Mucosa of descending colon (tissue), 3 donors: Measurements from ENCODE around the gene AAMP. TPM values are rescaled to one million over a fixed set of nuclear protein-coding genes. Genes with fewer than 3 reads are reported as not detected.

Experiments used
- ATAC-seq: fragments of 200-7000 bp; cut with Tn5 transposase; one replicate; pipeline ENCODE4 v1.9.1; 2020; ENCODE audit warnings: mild to moderate bottlenecking, moderate library complexity
- DNase-seq, 3 donors: peaks; one replicate each; pipeline ENCODE4 v3.0.0-alpha.2; 2020
- H3K36me3 ChIP-seq: fragments of 200-600 bp; one replicate; pipeline ENCODE4 v1.8.0; 2021; ENCODE audit warnings: low read depth, mild to moderate bottlenecking
- H3K4me1 ChIP-seq: fragments of 200-600 bp; one replicate; pipeline ENCODE4 v1.8.0; 2021; ENCODE audit warnings: low read depth, mild to moderate bottlenecking
- H3K4me3 ChIP-seq: fragments of 200-600 bp; one replicate; pipeline ENCODE4 v1.8.0; 2021; ENCODE audit warnings: mild to moderate bottlenecking
- H3K9me3 ChIP-seq: fragments of 200-600 bp; one replicate; pipeline ENCODE4 v1.8.0; 2021; ENCODE audit warnings: mild to moderate bottlenecking
- intact Hi-C, 2 donors: fragments of 100-400 bp; cut with DNase I in 1 of 2; cut with micrococcal nuclease in 1 of 2; formaldehyde crosslinking; loops; one replicate each; pipeline versions ENCODE4 v1.11.0 to v1.11.1; 2022; cut with DNase I, micrococcal nuclease
- total RNA-seq, 3 donors: library from RNA; stranded (reverse); fragmentation: NEBNext Ultra II Directional in 2 of 3; extraction: Animal tissue kit (Norgen Biotek cat#: 25700) in 2 of 3; gene quantifications; one replicate each; pipeline versions ENCODE4 v1.2.1 to v1.2.4, GENCODE V29; 2021 to 2023
- TF ChIP-seq, protein P1 (sequence below): fragments of 200-600 bp; IDR thresholded peaks from one replicate; pipeline ENCODE4 v1.8.0; 2022; ENCODE audit warnings: antibody characterized with exemption, mild to moderate bottlenecking
- donor health status: DM: no; HTN: no; CAD: no; lungs with moderate emphysema.
- donor health status: DM: no; HTN: no; CAD: no.
- donor health status: DM: no; HTN: yes; CAD: no.

Gene AAMP
- total RNA-seq, 3 donors from 2014 or later: 80.2 to 97.0 (median 94.1) TPM

DNA sequence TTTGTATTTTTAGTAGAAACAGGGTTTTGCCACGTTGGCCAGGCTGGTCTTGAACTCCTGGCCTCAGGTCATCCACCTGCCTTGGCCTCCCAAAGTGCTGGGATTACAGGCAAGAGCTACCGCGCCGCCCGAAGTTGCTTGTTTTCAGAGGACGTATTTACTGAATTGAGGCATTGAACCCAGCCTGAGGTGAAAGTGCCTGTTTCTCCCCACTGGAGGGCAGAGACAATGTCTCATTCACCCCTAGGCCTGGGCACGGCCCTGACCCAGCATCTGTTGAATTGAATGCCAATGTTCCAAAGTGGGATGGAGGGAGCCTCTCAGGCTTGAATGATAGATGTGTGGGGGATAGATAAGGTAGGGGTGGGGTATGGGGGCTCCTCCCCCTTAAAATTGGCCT is 26.9 kb upstream of the AAMP start:
- H3K4me3 ChIP-seq: no peak overlapping the region
- intact Hi-C loops: no loop called here

GRCh38 chr2:218296200-218296599 is 26.3 kb upstream of the AAMP start:
- H3K4me3 ChIP-seq: no peak overlapping the region
- intact Hi-C loops: no loop called here
- TF ChIP-seq, protein P1, sequence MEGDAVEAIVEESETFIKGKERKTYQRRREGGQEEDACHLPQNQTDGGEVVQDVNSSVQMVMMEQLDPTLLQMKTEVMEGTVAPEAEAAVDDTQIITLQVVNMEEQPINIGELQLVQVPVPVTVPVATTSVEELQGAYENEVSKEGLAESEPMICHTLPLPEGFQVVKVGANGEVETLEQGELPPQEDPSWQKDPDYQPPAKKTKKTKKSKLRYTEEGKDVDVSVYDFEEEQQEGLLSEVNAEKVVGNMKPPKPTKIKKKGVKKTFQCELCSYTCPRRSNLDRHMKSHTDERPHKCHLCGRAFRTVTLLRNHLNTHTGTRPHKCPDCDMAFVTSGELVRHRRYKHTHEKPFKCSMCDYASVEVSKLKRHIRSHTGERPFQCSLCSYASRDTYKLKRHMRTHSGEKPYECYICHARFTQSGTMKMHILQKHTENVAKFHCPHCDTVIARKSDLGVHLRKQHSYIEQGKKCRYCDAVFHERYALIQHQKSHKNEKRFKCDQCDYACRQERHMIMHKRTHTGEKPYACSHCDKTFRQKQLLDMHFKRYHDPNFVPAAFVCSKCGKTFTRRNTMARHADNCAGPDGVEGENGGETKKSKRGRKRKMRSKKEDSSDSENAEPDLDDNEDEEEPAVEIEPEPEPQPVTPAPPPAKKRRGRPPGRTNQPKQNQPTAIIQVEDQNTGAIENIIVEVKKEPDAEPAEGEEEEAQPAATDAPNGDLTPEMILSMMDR: no peak
- H3K36me3 ChIP-seq: no peaks in the 10 kb centered on the region
- DNase-seq: no peak
- H3K4me1 ChIP-seq: peaks cover 26% of the 10 kb centered on the region
- H3K9me3 ChIP-seq: no peaks in the 10 kb centered on the region
- ATAC-seq: no peak

More for the DNA sequence above, 26.9 kb upstream of the AAMP start:
- TF ChIP-seq, protein P1: no peak
- no peaks in the 10 kb centered on the region for H3K36me3 ChIP-seq
- ATAC-seq (no peak), DNase-seq (no peak)
- peaks cover 22% of the 10 kb centered on the region for H3K4me1 ChIP-seq
- H3K9me3 ChIP-seq: no peaks in the 10 kb centered on the region

DNA sequence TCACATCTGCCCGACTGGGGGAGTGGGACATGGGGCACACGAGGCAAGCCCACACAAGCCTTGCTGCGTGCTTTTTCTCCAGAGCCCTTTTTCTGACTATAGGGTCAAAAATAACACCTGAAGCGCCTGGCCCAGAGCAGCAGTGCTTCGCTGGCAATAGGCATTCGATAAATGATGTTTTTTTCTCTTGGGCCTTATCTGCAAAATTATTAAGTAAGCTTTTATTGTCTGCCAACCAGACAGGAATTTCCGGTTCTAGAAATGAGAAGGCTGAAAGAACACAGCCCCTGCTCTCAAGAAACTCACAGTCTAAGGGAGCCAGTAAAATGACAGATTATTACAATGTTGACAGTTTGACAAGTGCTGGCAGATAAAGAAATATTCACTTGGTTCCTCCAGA is 25.1 kb upstream of the AAMP start:
- intact Hi-C loops: no loop called here
- Histone ChIP-seq H3K4me3 (no peak overlapping the region), H3K4me1 (peaks cover 36% of the 10 kb centered on the region), H3K9me3 (no peaks in the 10 kb centered on the region), H3K36me3 (no peaks in the 10 kb centered on the region)
- ATAC-seq (no peak), DNase-seq (peak in 1 of 3 donors; percentile 33)
- TF ChIP-seq, protein P1: no peak

DNA sequence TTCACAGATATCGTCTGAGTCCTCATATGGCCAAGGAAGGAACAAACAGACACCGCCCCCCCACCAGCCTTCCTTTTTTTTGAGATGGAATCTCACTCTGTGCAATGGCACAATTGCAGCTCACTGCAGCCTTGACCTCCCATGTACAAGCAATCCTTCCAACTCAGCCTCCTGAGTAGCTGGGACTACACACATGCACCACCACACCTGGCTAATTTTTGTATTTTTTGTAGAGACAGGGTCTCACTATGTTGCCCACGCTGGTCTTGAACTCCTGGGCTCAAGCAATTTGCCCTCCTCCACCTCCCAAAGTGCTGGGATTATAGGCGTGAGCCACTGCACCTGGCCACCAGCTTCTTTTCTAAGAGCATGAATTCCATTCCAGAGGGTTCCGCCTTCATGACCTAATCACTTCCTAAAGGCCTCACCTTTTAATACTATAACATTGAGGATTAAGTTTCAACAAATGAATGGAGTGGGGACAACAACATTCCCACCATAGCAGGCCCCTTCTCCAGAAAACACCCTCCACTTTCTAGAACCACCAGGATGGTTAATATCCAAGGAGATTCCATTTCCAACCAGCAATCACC is 24.6 kb upstream of the AAMP start:
- intact Hi-C loops: loop anchor here in 1 of 2 donors (5.0 kb wide), 1 partner anchor 108 kb away; no protein-coding TSS in a partner anchor
- DNase-seq: no peak

GRCh38 chr2:218293715-218294429 is 23.9 kb upstream of the AAMP start:
- intact Hi-C loops: loop anchor here in 1 of 2 donors (5.0 kb wide), 1 partner anchor 108 kb away; no protein-coding TSS in a partner anchor
- ATAC-seq: no peak
- peaks cover 45% of the 10 kb centered on the region for H3K4me1 ChIP-seq
- peak in 1 of 3 donors; percentile 40 for DNase-seq
- H3K4me3 ChIP-seq: no peak overlapping the region
- no peaks in the 10 kb centered on the region for H3K9me3 ChIP-seq
- H3K36me3 ChIP-seq: no peaks in the 10 kb centered on the region
- TF ChIP-seq, protein P1: no peak

More for the DNA sequence above, 24.6 kb upstream of the AAMP start:
- Histone ChIP-seq H3K36me3 (no peaks in the 10 kb centered on the region), H3K9me3 (no peaks in the 10 kb centered on the region), H3K4me3 (no peak overlapping the region), H3K4me1 (peaks cover 41% of the 10 kb centered on the region)
- TF ChIP-seq, protein P1: no peak
- ATAC-seq: no peak
